ENCODE data around the gene PCCA. TPM values are rescaled to one million over a fixed set of nuclear protein-coding genes. Genes with fewer than 3 reads are reported as not detected.

The PCCA gene
- total RNA-seq, 1 experiment from 2014 or later, result 16.1 TPM

GRCh38 chr13:100254002-100254401, 165.1 kb downstream of the PCCA start:
- no peaks in the 10 kb centered on the region for H3K4me1 ChIP-seq (replicated peaks; ENCODE audit: insufficient read depth)
- H3K27ac ChIP-seq, result no peak overlapping the region
- ChIA-PET POLR2A (ENCODE audit: unreplicated experiment) (no interaction called here), CTCF (no interaction called here)
- intact Hi-C loops (cut with micrococcal nuclease; ENCODE audit: unreplicated experiment), result no loop called here
- no peak overlapping the region for H2AFZ ChIP-seq
- no peaks in the 10 kb centered on the region for H3F3A ChIP-seq (ENCODE audit: insufficient read depth, low read depth)
- no peak overlapping the region for H3K4me2 ChIP-seq
- no peaks in the 10 kb centered on the region for H3K9me3 ChIP-seq (ENCODE audit: insufficient read depth, low read depth)
- no TSS peak for BruUV-seq (replicated peaks)
- H3K27me3 ChIP-seq (ENCODE audit: insufficient read depth, low read depth), result no peaks in the 10 kb centered on the region
- no peaks in the 10 kb centered on the region for H4K20me1 ChIP-seq (ENCODE audit: insufficient read depth)
- DNase-seq, result no peak
- H3K36me3 ChIP-seq (ENCODE audit: low read depth), result no peaks in the 10 kb centered on the region
- H3K9me2 ChIP-seq (ENCODE audit: insufficient read depth), result no peaks in the 10 kb centered on the region
- no peak overlapping the region for H3K4me3 ChIP-seq
- H3K79me2 ChIP-seq (ENCODE audit: low read depth), result no peaks in the 10 kb centered on the region
- TF ChIP-seq CTCF (conservative IDR thresholded peaks at IDR 0.05) (no peak), EZH2 (IDR thresholded peaks at IDR 0.05; ENCODE audit: low read depth) (no peak)

GRCh38 chr13:100262404-100262803, 173.5 kb downstream of the PCCA start:
- Histone ChIP-seq H4K20me1 (ENCODE audit: insufficient read depth) (no peaks in the 10 kb centered on the region), H3K9me3 (ENCODE audit: insufficient read depth, low read depth) (no peaks in the 10 kb centered on the region), H3K4me1 (replicated peaks; ENCODE audit: insufficient read depth) (no peaks in the 10 kb centered on the region), H3K4me2 (no peak overlapping the region), H2AFZ (no peak overlapping the region), H3K4me3 (no peak overlapping the region), H3K79me2 (ENCODE audit: low read depth) (no peaks in the 10 kb centered on the region), H3K27me3 (ENCODE audit: insufficient read depth, low read depth) (no peaks in the 10 kb centered on the region), H3K36me3 (ENCODE audit: low read depth) (no peaks in the 10 kb centered on the region), H3K9me2 (ENCODE audit: insufficient read depth) (no peaks in the 10 kb centered on the region), H3F3A (ENCODE audit: insufficient read depth, low read depth) (no peaks in the 10 kb centered on the region), H3K27ac (no peak overlapping the region)
- intact Hi-C loops (cut with micrococcal nuclease; ENCODE audit: unreplicated experiment), result no loop called here
- DNase-seq, result no peak
- TF ChIP-seq EZH2 (IDR thresholded peaks at IDR 0.05; ENCODE audit: low read depth) (no peak), CTCF (conservative IDR thresholded peaks at IDR 0.05) (no peak)
- BruUV-seq (replicated peaks), result no TSS peak
- POLR2A ChIA-PET (ENCODE audit: unreplicated experiment), result no interaction called here
- CTCF ChIA-PET, result no interaction called here

GRCh38 chr13:100266026-100266425, 177.1 kb downstream of the PCCA start:
- H3K4me1 ChIP-seq (replicated peaks; ENCODE audit: insufficient read depth), result no peaks in the 10 kb centered on the region
- H3K36me3 ChIP-seq (ENCODE audit: low read depth), result no peaks in the 10 kb centered on the region
- H3K79me2 ChIP-seq (ENCODE audit: low read depth), result no peaks in the 10 kb centered on the region
- no peak overlapping the region for H2AFZ ChIP-seq
- H3K27me3 ChIP-seq (ENCODE audit: insufficient read depth, low read depth), result no peaks in the 10 kb centered on the region
- ChIA-PET CTCF (no interaction called here), POLR2A (ENCODE audit: unreplicated experiment) (no interaction called here)
- no peak overlapping the region for H3K27ac ChIP-seq
- no peaks in the 10 kb centered on the region for H3K9me2 ChIP-seq (ENCODE audit: insufficient read depth)
- DNase-seq, result no peak
- intact Hi-C loops (cut with micrococcal nuclease; ENCODE audit: unreplicated experiment), result no loop called here
- no peaks in the 10 kb centered on the region for H3K9me3 ChIP-seq (ENCODE audit: insufficient read depth, low read depth)
- no peaks in the 10 kb centered on the region for H4K20me1 ChIP-seq (ENCODE audit: insufficient read depth)
- no peak overlapping the region for H3K4me2 ChIP-seq
- no TSS peak for BruUV-seq (replicated peaks)
- no peak for TF ChIP-seq EZH2 (IDR thresholded peaks at IDR 0.05; ENCODE audit: low read depth)
- no peak overlapping the region for H3K4me3 ChIP-seq
- no peaks in the 10 kb centered on the region for H3F3A ChIP-seq (ENCODE audit: insufficient read depth, low read depth)

- Histone ChIP-seq H3K4me2 (no peak overlapping the region), H3K9me3 (ENCODE audit: insufficient read depth, low read depth) (no peaks in the 10 kb centered on the region), H3K4me3 (no peak overlapping the region), H3K36me3 (ENCODE audit: low read depth) (no peaks in the 10 kb centered on the region), H3K27ac (no peak overlapping the region), H2AFZ (no peak overlapping the region), H3K4me1 (replicated peaks; ENCODE audit: insufficient read depth) (no peaks in the 10 kb centered on the region), H3K9me2 (ENCODE audit: insufficient read depth) (no peaks in the 10 kb centered on the region), H3K27me3 (ENCODE audit: insufficient read depth, low read depth) (no peaks in the 10 kb centered on the region), H3K79me2 (ENCODE audit: low read depth) (no peaks in the 10 kb centered on the region), H3F3A (ENCODE audit: insufficient read depth, low read depth) (no peaks in the 10 kb centered on the region), H4K20me1 (ENCODE audit: insufficient read depth) (no peaks in the 10 kb centered on the region)
- no TSS peak for BruUV-seq (replicated peaks)
- TF ChIP-seq CTCF (conservative IDR thresholded peaks at IDR 0.05), result no peak
- TF ChIP-seq EZH2 (IDR thresholded peaks at IDR 0.05; ENCODE audit: low read depth), result no peak
- intact Hi-C loops (cut with micrococcal nuclease; ENCODE audit: unreplicated experiment), result no loop called here
- DNase-seq, result no peak
- POLR2A ChIA-PET (ENCODE audit: unreplicated experiment), result no interaction called here
- CTCF ChIA-PET, result no interaction called here
Measured at GRCh38 chr13:100269837-100270236, 180.9 kb downstream of the PCCA start.

All from PC-9 (cell line).